IPS-11a (cell line): ENCODE results near the gene DARS1.

Source experiments
- H3K4me3 ChIP-seq: one replicate; pipeline ENCODE4 v1.5.1; 2013; ENCODE audit warnings: low read depth, low read length, control low read depth

The DARS1 gene

DNA sequence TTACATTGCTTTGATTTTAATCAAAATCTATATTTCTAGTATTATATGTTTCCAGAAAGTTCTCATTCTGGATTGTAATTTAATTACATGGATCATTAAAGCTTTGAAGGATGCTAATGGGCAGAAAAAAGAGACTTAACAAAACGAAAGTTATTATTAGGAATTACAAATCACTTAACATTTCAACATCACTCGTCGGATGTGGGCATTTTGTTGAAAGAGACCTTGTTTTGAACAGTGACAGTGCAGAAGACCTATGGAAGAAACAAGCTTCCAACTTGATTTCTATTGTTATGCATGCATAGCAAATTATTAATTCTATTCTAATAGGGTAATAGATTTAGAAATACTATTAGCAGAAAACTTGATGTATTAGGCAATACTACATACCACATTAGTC is 31.4 kb upstream of the DARS1 start:
- H3K4me3 ChIP-seq: no peak overlapping the region

DNA sequence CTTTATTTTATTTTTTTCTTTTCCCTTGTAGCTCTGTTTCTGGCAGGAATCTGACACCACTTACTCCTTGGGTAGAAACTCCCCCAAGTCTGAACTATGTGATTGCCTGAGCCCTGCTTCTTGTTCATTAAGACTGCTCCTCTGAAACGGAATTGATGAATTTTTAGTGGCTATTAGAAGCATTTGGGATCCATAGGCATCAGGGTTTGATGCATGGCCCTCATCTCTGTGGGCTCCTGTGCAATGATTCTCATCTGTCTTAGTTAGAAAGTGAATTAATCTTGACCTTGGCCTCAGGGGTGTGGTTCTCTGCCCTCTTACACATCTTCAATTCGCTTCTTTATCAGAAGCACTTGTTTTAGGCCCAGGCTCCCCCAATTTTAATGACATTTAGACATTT is 31.0 kb upstream of the DARS1 start:
- no peak overlapping the region for H3K4me3 ChIP-seq

DNA sequence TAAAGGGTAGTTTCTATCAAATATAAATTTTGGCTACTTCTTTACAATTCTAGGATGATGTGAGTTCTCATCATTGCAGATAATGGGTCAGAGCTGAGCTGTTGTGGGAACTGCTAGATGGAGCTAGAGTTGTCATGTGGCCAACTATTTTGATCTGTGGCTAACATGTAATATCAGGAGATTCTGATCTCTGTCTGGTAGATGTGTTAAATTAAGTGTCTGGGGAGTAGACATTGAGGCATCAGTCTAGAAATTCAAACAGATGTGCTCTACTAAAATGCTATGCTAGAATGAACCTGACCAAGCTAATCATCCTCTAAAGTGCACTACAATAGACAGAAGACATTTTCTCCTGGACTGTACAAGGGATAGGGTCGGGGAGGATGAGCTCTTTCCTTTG is 30.3 kb upstream of the DARS1 start:
- no peak overlapping the region for H3K4me3 ChIP-seq

DNA sequence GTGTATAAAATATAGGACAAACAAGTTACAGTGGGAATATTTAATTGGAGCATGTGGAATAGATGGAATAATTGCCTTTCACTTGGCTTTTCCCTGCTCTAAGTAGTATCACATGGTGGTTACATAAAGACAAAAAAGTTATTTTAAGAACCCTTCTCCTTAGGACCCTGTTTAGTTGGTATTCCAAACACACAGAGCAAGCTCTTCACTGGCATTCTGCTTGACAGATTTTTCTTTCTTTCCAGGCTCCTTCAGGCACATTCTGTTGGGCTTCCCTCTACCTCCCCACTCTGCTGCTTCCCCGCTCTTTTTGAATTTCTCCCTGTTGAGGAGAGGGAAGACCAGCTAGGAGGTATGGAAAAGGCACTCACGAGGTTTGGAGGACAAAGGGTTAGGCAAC is 29.0 kb upstream of the DARS1 start:
- no peak overlapping the region for H3K4me3 ChIP-seq

GRCh38 chr2:136013955-136014354 is 28.5 kb upstream of the DARS1 start:
- no peak overlapping the region for H3K4me3 ChIP-seq

DNA sequence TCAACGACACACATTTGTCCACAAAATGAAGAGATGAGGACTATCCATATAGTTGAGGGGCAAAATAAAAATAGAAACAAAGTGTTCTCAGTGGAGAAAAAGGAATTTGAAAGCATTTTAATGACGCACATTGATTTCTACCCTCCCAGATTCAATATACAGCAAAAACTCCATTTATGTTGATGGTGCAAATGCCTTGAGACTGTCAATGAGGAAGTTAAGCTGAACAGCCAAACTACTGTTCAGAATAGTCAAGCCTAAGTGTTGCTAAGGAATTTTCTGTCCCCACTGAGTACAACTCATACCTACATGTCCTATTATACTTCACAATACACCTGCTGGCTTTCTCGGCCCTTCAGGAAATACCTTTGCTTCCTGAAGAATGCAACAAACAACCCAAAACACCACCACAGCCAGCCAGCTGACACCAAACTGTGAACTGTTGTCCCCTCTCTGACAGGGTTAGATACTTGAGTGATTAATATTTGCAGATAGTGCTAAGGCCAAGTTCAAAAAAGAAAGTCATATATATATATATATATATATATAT is 27.8 kb upstream of the DARS1 start:
- H3K4me3 ChIP-seq: no peak overlapping the region

- no peak overlapping the region for H3K4me3 ChIP-seq
These were observed 26.9 kb upstream of the DARS1 start for GRCh38 chr2:136012315-136012714.

DNA sequence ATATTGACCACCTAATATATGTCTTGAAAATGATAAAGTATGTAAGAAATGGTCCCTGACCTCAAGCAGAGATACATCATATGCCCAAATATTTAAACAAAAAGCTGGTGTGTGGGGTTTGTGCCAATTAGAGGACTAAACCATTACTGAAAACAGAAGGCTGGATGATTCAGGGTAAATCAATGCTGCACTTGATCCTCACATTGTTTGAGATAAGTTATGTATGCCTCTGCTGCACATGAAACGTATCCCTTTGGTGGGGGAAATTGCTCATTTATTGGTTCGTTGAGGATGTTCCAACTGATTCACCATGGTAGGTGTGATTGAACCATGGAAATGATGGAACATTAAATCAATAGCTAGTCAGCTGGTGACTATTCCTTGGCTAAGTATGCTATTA is 24.7 kb upstream of the DARS1 start:
- no peak overlapping the region for H3K4me3 ChIP-seq

DNA sequence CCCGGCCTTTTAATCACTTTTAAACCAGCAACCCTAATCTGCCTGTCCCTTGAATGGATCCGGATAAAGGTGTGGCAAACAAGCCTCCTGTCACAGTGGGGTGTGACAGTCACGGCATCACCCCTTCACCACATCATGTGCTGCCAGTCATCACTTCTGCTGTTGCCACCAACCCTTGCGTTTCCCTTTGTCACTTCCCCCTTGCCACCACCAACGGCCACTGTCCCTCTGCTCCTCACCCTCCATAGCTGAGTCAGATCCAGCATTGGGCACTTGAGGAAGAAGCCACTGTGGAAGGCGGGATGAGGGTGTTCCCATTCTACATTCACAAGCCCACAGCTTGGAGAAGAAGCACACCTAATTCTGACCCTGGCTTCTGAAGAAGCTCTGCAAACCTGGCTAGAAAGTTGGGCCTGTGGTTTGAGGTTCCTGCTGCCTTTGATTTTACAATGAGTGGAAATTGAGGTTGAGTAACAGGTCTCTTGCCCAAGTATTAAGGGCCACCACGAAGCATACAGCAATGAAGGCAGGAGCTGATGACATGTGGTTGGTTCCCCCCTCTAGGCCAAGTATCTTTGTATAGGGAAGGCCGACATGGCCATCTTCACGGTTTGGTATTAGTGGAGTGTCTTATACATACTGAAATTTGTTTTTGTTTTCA is 22.9 kb upstream of the DARS1 start:
- H3K4me3 ChIP-seq: no peak overlapping the region

DNA sequence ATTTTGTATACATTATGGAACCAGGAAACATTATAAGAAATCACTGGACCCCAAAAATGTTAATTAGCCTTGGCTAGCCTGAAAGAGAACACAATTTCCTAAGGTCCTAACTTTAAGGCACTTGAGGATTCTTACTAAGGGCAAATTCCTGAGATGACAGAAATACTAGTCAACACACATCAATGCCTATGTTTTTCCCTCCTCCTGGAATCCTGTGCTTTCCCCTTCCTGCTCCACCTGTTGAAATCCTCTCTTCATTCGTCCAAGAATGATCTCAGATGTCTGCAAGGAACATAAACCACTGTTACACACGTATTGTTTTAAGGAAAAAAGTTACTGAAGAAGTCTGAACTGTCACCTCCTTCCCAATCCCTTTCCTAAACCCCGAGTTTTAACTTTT is 21.2 kb upstream of the DARS1 start:
- H3K4me3 ChIP-seq: no peak overlapping the region

DNA sequence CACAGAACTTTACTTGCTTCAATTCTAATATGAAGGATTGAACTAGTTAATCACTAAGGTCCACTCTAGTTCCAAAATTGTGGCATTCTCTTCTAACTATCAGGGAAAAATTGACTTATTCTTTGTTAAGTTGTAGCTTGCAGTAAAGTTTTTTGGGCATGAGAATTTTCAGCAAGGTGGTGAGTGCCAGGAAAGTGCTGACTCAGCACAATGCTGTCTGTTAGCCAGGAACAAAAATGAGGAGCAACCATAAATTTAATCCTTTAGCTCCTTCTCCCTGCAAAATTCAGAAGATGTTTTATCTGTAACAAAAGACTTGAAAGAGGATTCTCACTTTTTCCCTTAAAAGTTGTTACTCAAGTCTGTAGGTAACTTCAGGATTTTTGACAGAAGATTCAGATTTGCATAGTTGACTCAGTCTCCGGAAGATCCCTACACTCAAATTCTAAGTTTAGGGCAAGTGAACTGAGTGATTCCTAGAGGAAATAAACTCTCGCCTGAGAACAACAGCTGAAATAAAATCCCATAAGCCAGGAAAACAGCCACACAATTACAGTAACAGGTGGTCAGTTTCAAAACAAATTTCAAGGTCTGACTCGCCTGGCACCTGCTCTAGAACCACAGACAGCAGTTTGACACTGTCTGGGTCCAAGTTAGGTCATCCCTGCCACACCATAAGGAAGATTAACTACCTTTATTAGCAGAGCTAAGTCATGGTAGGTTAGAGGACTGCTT is 20.2 kb upstream of the DARS1 start:
- no peak overlapping the region for H3K4me3 ChIP-seq

DNA sequence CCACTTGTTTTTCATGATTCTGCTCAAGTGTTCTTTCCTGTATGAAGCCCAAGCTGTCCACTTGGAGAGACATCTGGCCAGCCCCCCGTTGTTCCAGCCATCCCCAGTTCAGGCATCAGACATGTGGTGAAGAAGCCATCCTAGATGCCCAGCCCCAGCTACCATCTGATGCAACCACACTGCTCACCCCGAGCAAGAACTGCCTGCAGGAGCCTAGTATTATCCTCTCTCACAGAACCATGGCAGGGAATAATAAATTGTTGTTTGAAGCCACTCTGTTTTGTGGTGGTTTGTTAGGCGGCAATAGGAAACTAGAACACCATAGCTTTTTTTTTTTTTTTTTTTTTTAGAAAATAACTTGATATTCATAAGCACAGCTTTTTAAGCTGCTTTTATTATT is 19.5 kb upstream of the DARS1 start:
- no peak overlapping the region for H3K4me3 ChIP-seq

DNA sequence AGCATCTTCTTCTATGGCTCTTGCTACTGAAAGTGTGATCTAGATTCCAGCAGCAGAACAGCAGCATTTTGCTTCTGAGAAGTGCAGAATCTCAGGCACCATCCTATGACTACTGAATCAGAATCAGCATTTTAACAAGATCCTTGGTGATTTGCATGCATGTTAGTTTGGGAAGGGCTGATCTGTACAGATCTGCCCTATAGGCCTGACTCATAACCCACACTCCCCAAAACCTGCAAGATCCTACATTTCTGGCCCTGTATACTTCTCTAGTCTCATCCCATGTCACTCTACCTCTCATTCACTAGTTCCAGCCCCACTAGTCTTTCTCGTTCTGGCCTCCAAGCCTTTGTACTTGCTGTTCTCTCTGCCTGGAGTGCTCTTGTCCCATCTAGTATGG is 15.7 kb upstream of the DARS1 start:
- no peak overlapping the region for H3K4me3 ChIP-seq

GRCh38 chr2:136000502-136000901 is 15.1 kb upstream of the DARS1 start:
- H3K4me3 ChIP-seq: no peak overlapping the region

GRCh38 chr2:135999899-136000298 is 14.5 kb upstream of the DARS1 start:
- H3K4me3 ChIP-seq: no peak overlapping the region

GRCh38 chr2:135998879-135999278 is 13.5 kb upstream of the DARS1 start:
- no peak overlapping the region for H3K4me3 ChIP-seq

GRCh38 chr2:135997380-135997779 is 12.0 kb upstream of the DARS1 start:
- no peak overlapping the region for H3K4me3 ChIP-seq

DNA sequence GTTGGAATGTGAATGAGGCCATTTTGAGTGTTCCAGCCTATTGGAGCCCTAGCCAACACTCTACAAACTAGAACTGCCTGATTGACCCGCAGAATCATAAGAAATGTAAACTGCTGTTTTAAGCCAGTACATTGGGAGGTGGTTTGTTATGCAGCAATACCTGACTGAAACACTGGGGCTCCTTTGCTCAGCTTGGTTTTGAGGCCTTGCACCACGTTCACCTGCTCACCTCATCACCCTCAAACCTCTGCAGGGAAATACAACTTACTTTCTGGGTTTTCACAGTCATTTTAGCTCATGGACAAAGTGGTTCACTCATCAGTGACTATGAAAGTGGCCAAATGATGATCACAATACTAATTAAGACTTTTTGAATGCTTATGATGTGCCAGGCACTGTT is 10.9 kb upstream of the DARS1 start:
- H3K4me3 ChIP-seq: no peak overlapping the region

- H3K4me3 ChIP-seq: no peak overlapping the region
These were observed 8.9 kb upstream of the DARS1 start for GRCh38 chr2:135994281-135994680.

GRCh38 chr2:135993421-135993820 is 8.0 kb upstream of the DARS1 start:
- no peak overlapping the region for H3K4me3 ChIP-seq

DNA sequence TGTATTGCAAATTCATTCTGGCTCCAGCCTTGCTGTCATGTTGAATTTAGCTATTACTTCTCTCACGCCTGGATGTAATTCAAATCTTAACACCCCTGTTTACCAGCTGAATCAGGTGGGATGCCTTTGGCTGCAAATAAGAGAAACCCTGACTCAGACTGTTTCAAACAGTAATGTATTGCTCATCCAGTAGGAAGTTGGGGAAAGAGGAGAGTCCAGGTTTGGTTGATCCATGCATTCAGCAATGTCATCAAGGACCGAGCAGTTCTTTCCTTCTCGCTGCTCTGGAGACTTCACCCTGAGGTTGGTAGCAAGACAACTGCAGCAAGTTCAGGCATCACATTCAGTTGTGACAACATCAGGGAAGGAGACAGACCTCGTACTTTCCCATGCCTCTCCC is 6.4 kb upstream of the DARS1 start:
- no peak overlapping the region for H3K4me3 ChIP-seq

DNA sequence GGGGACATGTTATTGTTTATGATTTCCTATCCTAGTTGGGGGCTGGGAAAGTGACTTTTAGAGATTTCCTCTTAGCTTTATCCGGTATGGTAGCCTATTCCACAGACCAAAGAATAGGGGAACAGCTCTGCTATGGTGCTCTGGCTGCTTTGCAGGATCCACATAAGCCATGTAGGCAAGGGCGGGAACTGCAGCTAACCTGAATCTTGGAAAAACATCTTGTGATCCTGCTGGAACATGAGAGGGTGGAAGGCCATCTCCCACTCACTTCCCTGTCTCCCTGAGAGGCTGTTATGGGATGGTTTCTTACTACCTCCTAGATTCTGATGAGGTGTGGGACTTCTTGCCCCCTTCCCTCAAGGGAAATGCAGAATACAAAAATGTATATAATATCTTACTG is 2.0 kb upstream of the DARS1 start:
- no peak overlapping the region for H3K4me3 ChIP-seq

DNA sequence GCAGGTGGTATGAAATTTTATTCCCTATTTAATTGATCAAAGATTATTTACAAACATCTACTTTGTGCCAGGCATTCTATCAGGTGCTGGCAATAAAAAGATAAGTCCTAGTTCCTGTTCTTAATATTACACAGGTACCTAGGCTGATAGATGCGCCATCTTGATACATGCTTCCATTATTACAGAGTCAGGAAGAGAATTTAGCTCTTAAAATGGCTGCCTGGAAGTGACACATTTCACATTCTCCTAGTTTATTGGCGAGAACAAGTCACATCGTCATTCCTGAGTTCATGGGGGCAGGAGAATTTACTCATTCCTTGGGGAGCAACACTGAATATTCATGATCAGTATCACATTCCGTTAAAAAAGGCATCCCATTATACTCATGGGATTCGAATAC is 1.1 kb upstream of the DARS1 start:
- H3K4me3 ChIP-seq: no peak overlapping the region
